IMR-90 (cell line): ENCODE measurements around the gene FAM89A. TPM values are rescaled to one million over a fixed set of nuclear protein-coding genes. Genes with fewer than 3 reads are reported as not detected.

ENCODE experiments used
- ATAC-seq: fragments of 200-7000 bp; cut with Tn5 transposase; 2 replicates; pipeline ENCODE4 v1.9.1; 2020; ENCODE audit warnings: low read depth, mild to moderate bottlenecking, moderate library complexity
- BruUV-seq: library from RNA; stranded (reverse); fragments of 400-500 nt; replicated peaks from 2 replicates; lab custom pipeline; 2021; lab: Mats Ljungman, UMichigan
- CTCF ChIA-PET: fragments of 300-600 bp; formaldehyde crosslinking; extraction: SDS; loops from one replicate; lab custom pipeline; 2021; ENCODE audit warnings: antibody characterized with exemption; lab: Yijun Ruan, JAX
- POLR2A ChIA-PET: fragments of 300-600 bp; sonication (Branson Sonifier 250); formaldehyde crosslinking; loops from one replicate; lab custom pipeline; 2022; ENCODE audit warnings: antibody characterized with exemption; ENCODE audit not compliant: unreplicated experiment; lab: Charles Lee
- DNase-seq: peaks from one replicate; pipeline ENCODE4 v3.0.0; 2013
- H2AFZ ChIP-seq: replicated peaks from 2 replicates; pipeline ENCODE3; 2013; ENCODE audit warnings: low read length, mild to moderate bottlenecking; ENCODE audit not compliant: poor library complexity
- H2AK5ac ChIP-seq: 2 replicates; pipeline ENCODE4 v1.6.1; 2013; ENCODE audit warnings: low read depth, low read length, inconsistent platforms
- H2AK9ac ChIP-seq: replicated peaks from 2 replicates; pipeline ENCODE3; 2013; ENCODE audit warnings: mild to moderate bottlenecking, low read depth, low read length, moderate library complexity; ENCODE audit not compliant: poor library complexity
- H2BK120ac ChIP-seq: 2 replicates; pipeline ENCODE4 v1.6.1; 2013; ENCODE audit warnings: low read depth, low read length, inconsistent platforms
- H2BK15ac ChIP-seq: 3 replicates; pipeline ENCODE4 v1.6.1; 2013; ENCODE audit warnings: low read depth, low read length, inconsistent platforms
- H2BK20ac ChIP-seq: 2 replicates; pipeline ENCODE4 v1.6.1; 2013; ENCODE audit warnings: low read depth, mild to moderate bottlenecking, inconsistent platforms, low read length, moderate library complexity
- H2BK5ac ChIP-seq: 2 replicates; pipeline ENCODE4 v1.6.1; 2013; ENCODE audit warnings: mild to moderate bottlenecking, low read depth, low read length, inconsistent platforms; ENCODE audit not compliant: poor library complexity, severe bottlenecking
- H3K14ac ChIP-seq: replicated peaks from 2 replicates; pipeline ENCODE4 v1.6.1; 2013; ENCODE audit warnings: low read depth, low read length, inconsistent platforms
- H3K18ac ChIP-seq: 2 replicates; pipeline ENCODE4 v1.6.1; 2013; ENCODE audit warnings: low read depth, low read length, control low read depth
- H3K23ac ChIP-seq: 2 replicates; pipeline ENCODE4 v1.6.1; 2013; ENCODE audit warnings: low read depth, low read length, inconsistent platforms
- H3K27ac ChIP-seq: 2 replicates; pipeline ENCODE4 v1.5.1; 2013; ENCODE audit warnings: mild to moderate bottlenecking, control low read depth, low read length; ENCODE audit not compliant: insufficient read depth
- H3K27me3 ChIP-seq: 2 replicates; pipeline ENCODE4 v1.6.1; 2013; ENCODE audit warnings: low read length; ENCODE audit not compliant: control insufficient read depth, insufficient read depth
- H3K36me3 ChIP-seq: 2 replicates; pipeline ENCODE4 v1.6.1; 2013; ENCODE audit warnings: low read length, mixed read lengths; ENCODE audit not compliant: control insufficient read depth, insufficient read depth
- H3K4ac ChIP-seq: 2 replicates; pipeline ENCODE4 v1.6.1; 2013; ENCODE audit warnings: low read depth, low read length, inconsistent platforms
- H3K4me1 ChIP-seq: 2 replicates; pipeline ENCODE4 v1.6.1; 2013; ENCODE audit warnings: low read length, mixed read lengths; ENCODE audit not compliant: control insufficient read depth, insufficient read depth
- H3K4me2 ChIP-seq: 2 replicates; pipeline ENCODE4 v1.6.1; 2013; ENCODE audit warnings: low read depth, mild to moderate bottlenecking, control low read depth, low read length, moderate library complexity
- H3K4me3 ChIP-seq: 2 replicates; pipeline ENCODE4 v1.5.1; 2013; ENCODE audit warnings: low read depth, mild to moderate bottlenecking, control low read depth, low read length, moderate library complexity; ENCODE audit not compliant: insufficient read depth
- H3K56ac ChIP-seq: 2 replicates; pipeline ENCODE4 v1.6.1; 2013; ENCODE audit warnings: low read length, inconsistent platforms; ENCODE audit not compliant: insufficient read depth; ENCODE audit errors: extremely low read depth
- H3K79me1 ChIP-seq, 2 experiments: 2 replicates each; pipeline ENCODE4 v1.6.1; 2013; ENCODE audit warnings: low read length in 2 of 2, inconsistent platforms in 1 of 2, low read depth in 1 of 2
- H3K9ac ChIP-seq: 2 replicates; pipeline ENCODE4 v1.6.1; 2013; ENCODE audit warnings: low read depth, low read length, control low read depth
- H3K9me1 ChIP-seq: 2 replicates; pipeline ENCODE4 v1.6.1; 2013; ENCODE audit warnings: low read length, inconsistent platforms; ENCODE audit not compliant: insufficient read depth
- H3K9me3 ChIP-seq: 2 replicates; pipeline ENCODE4 v1.6.1; 2013; ENCODE audit warnings: low read length; ENCODE audit not compliant: control insufficient read depth, insufficient read depth
- H4K20me1 ChIP-seq: 2 replicates; pipeline ENCODE4 v1.6.1; 2013; ENCODE audit warnings: low read length, inconsistent platforms; ENCODE audit not compliant: insufficient read depth
- H4K5ac ChIP-seq: 2 replicates; pipeline ENCODE4 v1.6.1; 2013; ENCODE audit warnings: mild to moderate bottlenecking, low read depth, low read length, control low read depth
- H4K8ac ChIP-seq, 2 experiments: 2 replicates each; pipeline ENCODE4 v1.6.1; 2013; ENCODE audit warnings: low read depth in 2 of 2, low read length in 2 of 2, control low read depth in 1 of 2, inconsistent platforms in 1 of 2
- H4K91ac ChIP-seq: 2 replicates; pipeline ENCODE4 v1.6.1; 2013; ENCODE audit warnings: low read depth, low read length, inconsistent platforms; ENCODE audit not compliant: insufficient read depth
- BHLHE40 ChIP-seq: fragments of 150-350 bp; IDR thresholded peaks from 2 replicates; pipeline ENCODE4 v1.6.1; 2016; ENCODE audit warnings: mild to moderate bottlenecking, low read depth, low read length
- ELK1 ChIP-seq: fragments of 150-350 bp; IDR thresholded peaks from 2 replicates; pipeline ENCODE4 v1.6.1; 2016; ENCODE audit warnings: low read depth, mild to moderate bottlenecking, low read length, moderate library complexity, borderline replicate concordance
- NFE2L2 ChIP-seq: fragments of 150-350 bp; IDR thresholded peaks from 2 replicates; pipeline ENCODE4 v1.6.1; 2016; ENCODE audit warnings: low read depth, mild to moderate bottlenecking, low read length
- RCOR1 ChIP-seq: IDR thresholded peaks from 2 replicates; pipeline ENCODE4 v1.6.1; 2012; ENCODE audit warnings: mild to moderate bottlenecking, low read length, improper control_type of control experiment; ENCODE audit not compliant: insufficient replicate concordance
- WGBS, 2 experiments: methylation state at CpG; one replicate each; pipeline versions ENCODE4 v1.1.5 to v1.1.7; 2013; ENCODE audit warnings: missing lambda C conversion rate in 2 of 2; ENCODE audit not compliant: insufficient read length in 1 of 2; ENCODE audit errors: extremely low coverage in 2 of 2; 5-methylcytosine and 5-hydroxymethylcytosine counted together
- dilution Hi-C: fragments of 300-500 bp; cut with HindIII; formaldehyde crosslinking; loops from one replicate; pipeline ENCODE4 v1.14.3; 2018; ENCODE audit warnings: low sequenced_read_pairs; ENCODE audit not compliant: unreplicated experiment
- in situ Hi-C: fragments of 300-500 bp; cut with MboI; formaldehyde crosslinking; loops from 3 replicates; pipeline ENCODE4 v1.14.3; 2019; ENCODE audit warnings: low sequenced_read_pairs, inconsistent platforms, mixed read lengths
- intact Hi-C: fragments of 100-400 bp; cut with micrococcal nuclease; formaldehyde crosslinking; loops from 2 replicates; pipeline ENCODE4 v1.10.0; 2022
- polyA plus RNA-seq, 3 experiments: library from polyadenylated mRNA; depleted of rRNA; stranded (reverse); fragments of >200 nt; gene quantifications; 2 replicates each; pipeline ENCODE4 v1.2.3, GENCODE V29; 2012; ENCODE audit warnings: low replicate concordance in 1 of 3
- total RNA-seq: library from RNA; depleted of rRNA; stranded (reverse); fragments of >200 nt; gene quantifications from 2 replicates; pipeline ENCODE4 v1.2.3, GENCODE V29; 2012

FAM89A gene
- total and polyA plus RNA-seq, 2 of the 4 experiments (the other 2 are of a cell fraction): 6.8 to 8.1 TPM

DNA sequence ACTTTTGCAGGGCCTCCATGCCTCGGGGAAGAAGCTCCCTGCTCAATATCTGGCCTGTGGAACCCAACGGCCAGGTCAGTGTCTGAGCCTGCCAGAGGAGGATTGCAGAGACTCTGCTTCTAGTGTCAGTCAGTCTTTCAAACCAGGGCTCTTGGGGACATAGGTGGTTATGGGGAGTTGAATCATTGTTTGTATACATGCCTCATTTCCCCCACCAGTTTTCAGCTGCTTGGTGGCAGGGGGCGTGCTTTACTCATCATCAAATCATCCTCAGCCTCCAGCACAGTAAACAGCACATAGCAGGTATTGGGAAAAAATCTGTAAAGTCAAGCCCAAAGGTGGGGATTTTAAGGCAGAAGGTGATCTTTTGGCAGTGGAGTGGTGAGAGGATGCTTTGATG is 17.4 kb upstream of the FAM89A start:
- no peak overlapping the region for H3K14ac ChIP-seq
- H3K9ac ChIP-seq: no peak overlapping the region
- no peak overlapping the region for H2AK9ac ChIP-seq
- H4K91ac ChIP-seq: no peak overlapping the region
- H4K20me1 ChIP-seq: no peaks in the 10 kb centered on the region
- no peak overlapping the region for H3K4me3 ChIP-seq
- in situ Hi-C loops (no loop called here), intact Hi-C loops (no loop called here), dilution Hi-C loops (no loop called here)
- no TSS peak for BruUV-seq
- H2BK5ac ChIP-seq: no peak overlapping the region
- no peak overlapping the region for H3K18ac ChIP-seq
- no peak for DNase-seq
- H4K5ac ChIP-seq: no peak overlapping the region
- H3K27ac ChIP-seq: no peak overlapping the region
- no peak overlapping the region for H3K23ac ChIP-seq
- H3K9me1 ChIP-seq: peaks cover 2% of the 10 kb centered on the region; the same call in 1 of the 2 replicates
- peaks cover 4% of the 10 kb centered on the region; the same call in 1 of the 2 replicates for H3K4me1 ChIP-seq
- H3K4ac ChIP-seq: no peak overlapping the region
- no peak overlapping the region for H2AK5ac ChIP-seq
- no CpG with 5 or more reads among the region's 3 CpGs for whole genome bisulfite sequencing, 2 experiments
- ChIA-PET CTCF (no interaction called here), POLR2A (no interaction called here)
- H3K36me3 ChIP-seq: no peaks in the 10 kb centered on the region
- H4K8ac ChIP-seq: no peak overlapping the region
- H3K27me3 ChIP-seq: peaks cover 8% of the 10 kb centered on the region
- H2BK120ac ChIP-seq: no peak overlapping the region
- no peak overlapping the region for H2BK20ac ChIP-seq
- ATAC-seq: no peak
- no peak overlapping the region for H2BK15ac ChIP-seq
- no peaks in the 10 kb centered on the region for H3K79me1 ChIP-seq
- peaks cover 5% of the 10 kb centered on the region; the same call in 1 of the 2 replicates for H3K9me3 ChIP-seq
- TF ChIP-seq RCOR1 (no peak), ELK1 (no peak), NFE2L2 (no peak), BHLHE40 (no peak)
- H3K4me2 ChIP-seq: no peak overlapping the region
- H2AFZ ChIP-seq: no peak overlapping the region
- H3K56ac ChIP-seq: no peak overlapping the region
